H1 (cell line): ENCODE measurements around the gene COL27A1. TPM values are rescaled to one million over a fixed set of nuclear protein-coding genes. Genes with fewer than 3 reads are reported as not detected.

Source experiments
- CTCF ChIA-PET: fragments of 300-600 bp; sonication (Branson Sonifier 250); formaldehyde crosslinking; loops from one replicate; lab custom pipeline; 2021; ENCODE audit not compliant: partially characterized antibody; lab: Charles Lee
- POLR2A ChIA-PET: fragments of 300-600 bp; sonication (Branson Sonifier 250); formaldehyde crosslinking; loops from one replicate; lab custom pipeline; 2021; ENCODE audit warnings: inconsistent platforms; ENCODE audit not compliant: partially characterized antibody; lab: Charles Lee
- DNase-seq, 2 experiments: peaks; one replicate each; pipeline versions ENCODE4 v3.0.0 to v3.0.0-alpha.2; 2010 to 2022; ENCODE audit warnings: low spot score in 2 of 2, low read depth in 1 of 2, mixed read lengths in 1 of 2
- FAIRE-seq: peaks from 2 replicates; lab custom pipeline; 2011; peaks lifted over from hg19 to GRCh38; lab: Jason Lieb, UNC
- H2AFZ ChIP-seq: 2 replicates; pipeline ENCODE4 v1.8.1; 2012; ENCODE audit warnings: low read length, inconsistent platforms
- H2AK5ac ChIP-seq: 2 replicates; pipeline ENCODE4 v1.6.1; 2013; ENCODE audit warnings: low read depth, low read length
- H2BK120ac ChIP-seq: replicated peaks from 2 replicates; pipeline ENCODE3; 2013; ENCODE audit warnings: low read depth, low read length, inconsistent platforms
- H2BK12ac ChIP-seq: 2 replicates; pipeline ENCODE4 v1.6.1; 2013; ENCODE audit warnings: low read depth, low read length
- H2BK15ac ChIP-seq: 2 replicates; pipeline ENCODE4 v1.6.1; 2013; ENCODE audit warnings: low read length
- H2BK20ac ChIP-seq: 2 replicates; pipeline ENCODE4 v1.6.1; 2013; ENCODE audit warnings: low read length
- H2BK5ac ChIP-seq: 2 replicates; pipeline ENCODE4 v1.6.1; 2013; ENCODE audit warnings: low read depth, low read length
- H3K14ac ChIP-seq: 2 replicates; pipeline ENCODE4 v1.6.1; 2013; ENCODE audit warnings: inconsistent platforms; ENCODE audit not compliant: insufficient read length
- H3K18ac ChIP-seq: 2 replicates; pipeline ENCODE4 v1.6.1; 2013; ENCODE audit warnings: low read length; ENCODE audit errors: extremely low read depth
- H3K23ac ChIP-seq: 2 replicates; pipeline ENCODE4 v1.6.1; 2013; ENCODE audit warnings: inconsistent platforms; ENCODE audit not compliant: insufficient read length
- H3K23me2 ChIP-seq: 2 replicates; pipeline ENCODE4 v1.6.1; 2013; ENCODE audit warnings: low read depth, low read length
- H3K27ac ChIP-seq: 2 replicates; pipeline ENCODE4 v1.6.1; 2011; ENCODE audit warnings: low read depth, low read length, inconsistent platforms
- H3K27me3 ChIP-seq, 4 experiments: replicated peaks in 1 of 4; 1 replicate in 1 of 4; 2 replicates in 3 of 4; pipeline versions ENCODE4 v1.6.1 to v1.8.1; 2011 to 2013; ENCODE audit warnings: low read length in 3 of 4, mild to moderate bottlenecking in 3 of 4, inconsistent platforms in 2 of 4, mixed read lengths in 2 of 4, moderate library complexity in 1 of 4; ENCODE audit not compliant: control insufficient read depth in 3 of 4, insufficient read depth in 3 of 4; ENCODE audit errors: extremely low read depth in 1 of 4
- H3K36me3 ChIP-seq, 4 experiments: 2 replicates each; pipeline versions ENCODE4 v1.6.1 to v1.8.1; 2011 to 2013; ENCODE audit warnings: mild to moderate bottlenecking in 4 of 4, low read length in 3 of 4, moderate library complexity in 2 of 4, control low read depth in 1 of 4, inconsistent platforms in 1 of 4; ENCODE audit not compliant: insufficient read depth in 4 of 4, control insufficient read depth in 2 of 4
- H3K4ac ChIP-seq: replicated peaks from 2 replicates; pipeline ENCODE3; 2013; ENCODE audit warnings: low read length, low read depth, mixed read lengths, inconsistent platforms; ENCODE audit not compliant: insufficient read length
- H3K4me1 ChIP-seq, 4 experiments: replicated peaks in 1 of 4; 1 replicate in 1 of 4; 2 replicates in 3 of 4; pipeline versions ENCODE4 v1.6.1 to v1.8.1; 2011 to 2013; ENCODE audit warnings: low read length in 3 of 4, inconsistent platforms in 2 of 4, mixed read lengths in 1 of 4; ENCODE audit not compliant: insufficient read depth in 4 of 4, control insufficient read depth in 3 of 4
- H3K4me2 ChIP-seq, 2 experiments: 2 replicates each; pipeline versions ENCODE4 v1.6.1 to v1.8.1; 2011 to 2013; ENCODE audit warnings: low read depth in 2 of 2, low read length in 2 of 2, control low read depth in 1 of 2, inconsistent platforms in 1 of 2, mild to moderate bottlenecking in 1 of 2; ENCODE audit not compliant: insufficient read depth in 1 of 2
- H3K4me3 ChIP-seq, 4 experiments: fragments of 200-600, 300-600 bp in 1 of 4; sonication (generic), shearing (Covaris generic), sonication (Bioruptor Twin) in 1 of 4; 2 replicates each; pipeline versions ENCODE4 v1.5.1 to v1.8.1; 2011 to 2016; ENCODE audit warnings: low read length in 4 of 4, low read depth in 3 of 4, control low read depth in 2 of 4, inconsistent platforms in 2 of 4, mild to moderate bottlenecking in 2 of 4, mixed read lengths in 1 of 4, moderate library complexity in 1 of 4; ENCODE audit not compliant: insufficient read depth in 2 of 4; ENCODE audit errors: extremely low read depth in 1 of 4
- H3K56ac ChIP-seq: replicated peaks from 2 replicates; pipeline ENCODE3; 2013; ENCODE audit warnings: low read depth, mild to moderate bottlenecking, mixed read lengths, low read length, inconsistent platforms; ENCODE audit not compliant: insufficient read length
- H3K79me1 ChIP-seq: 2 replicates; pipeline ENCODE4 v1.6.1; 2013; ENCODE audit warnings: low read depth, low read length, control low read depth
- H3K79me2 ChIP-seq, 2 experiments: 2 replicates each; pipeline versions ENCODE4 v1.6.1 to v1.8.1; 2012 to 2013; ENCODE audit warnings: low read length in 2 of 2, mild to moderate bottlenecking in 2 of 2, inconsistent platforms in 1 of 2; ENCODE audit not compliant: insufficient read depth in 2 of 2, control insufficient read depth in 1 of 2
- H3K9ac ChIP-seq, 4 experiments: replicated peaks in 1 of 4; 1 replicate in 1 of 4; 2 replicates in 3 of 4; pipeline versions ENCODE4 v1.6.1 to v1.8.1; 2011 to 2013; ENCODE audit warnings: low read depth in 3 of 4, low read length in 3 of 4, control low read depth in 2 of 4, mild to moderate bottlenecking in 2 of 4, moderate library complexity in 2 of 4, inconsistent platforms in 1 of 4; ENCODE audit errors: extremely low read depth in 1 of 4
- H3K9me3 ChIP-seq, 2 experiments: 2 replicates each; pipeline versions ENCODE4 v1.6.1 to v1.8.1; 2012 to 2013; ENCODE audit warnings: mild to moderate bottlenecking in 2 of 2, moderate library complexity in 2 of 2, control low read depth in 1 of 2, inconsistent platforms in 1 of 2, low read depth in 1 of 2, low read length in 1 of 2, mixed read lengths in 1 of 2; ENCODE audit not compliant: insufficient read depth in 2 of 2
- H4K20me1 ChIP-seq, 2 experiments: replicated peaks in 1 of 2; 2 replicates each; pipeline versions ENCODE3 to v1.8.1; 2011 to 2013; ENCODE audit warnings: inconsistent platforms in 2 of 2, low read length in 2 of 2, mild to moderate bottlenecking in 1 of 2; ENCODE audit not compliant: insufficient read depth in 2 of 2, control insufficient read depth in 1 of 2
- H4K5ac ChIP-seq: 2 replicates; pipeline ENCODE4 v1.6.1; 2013; ENCODE audit warnings: low read length, low read depth, mixed read lengths, inconsistent platforms; ENCODE audit not compliant: insufficient read length
- H4K8ac ChIP-seq: 2 replicates; pipeline ENCODE4 v1.8.0; 2013; ENCODE audit warnings: mild to moderate bottlenecking, moderate library complexity, low read length, inconsistent platforms; ENCODE audit not compliant: insufficient read depth; ENCODE audit errors: extremely low read depth
- H4K91ac ChIP-seq: replicated peaks from 2 replicates; pipeline ENCODE3; 2013; ENCODE audit warnings: low read length, mixed read lengths, inconsistent platforms; ENCODE audit not compliant: insufficient read length
- ASH2L ChIP-seq: fragments of 200-600, 300-600 bp; sonication (generic); IDR thresholded peaks from one replicate; pipeline ENCODE4 v1.7.1; 2017; ENCODE audit warnings: low read length
- CEBPB ChIP-seq: IDR thresholded peaks from 2 replicates; pipeline ENCODE4 v1.6.1; 2012; ENCODE audit warnings: low read depth, low read length
- CHD1 ChIP-seq: IDR thresholded peaks from 2 replicates; pipeline ENCODE4 v1.6.1; 2012; ENCODE audit warnings: low read depth, low read length, improper control_type of control experiment
- CTBP2 ChIP-seq: IDR thresholded peaks from 2 replicates; pipeline ENCODE4 v1.7.0; 2011; ENCODE audit warnings: borderline replicate concordance, mild to moderate bottlenecking, moderate library complexity, mixed read lengths, low read length; ENCODE audit not compliant: insufficient read depth, insufficient read length
- HDAC6 ChIP-seq: IDR thresholded peaks from one replicate; pipeline ENCODE4 v1.7.1; 2012; ENCODE audit warnings: low read depth, mild to moderate bottlenecking, inconsistent platforms, low read length, moderate library complexity
- KDM5A ChIP-seq: fragments of 200-600 bp; IDR thresholded peaks from 2 replicates; pipeline ENCODE4 v1.7.1; 2012; ENCODE audit warnings: mild to moderate bottlenecking, low read length, inconsistent platforms, mixed read lengths
- NRF1 ChIP-seq: IDR thresholded peaks from 2 replicates; pipeline ENCODE4 v1.6.1; 2011; ENCODE audit warnings: mild to moderate bottlenecking, low read depth, low read length, improper control_type of control experiment
- POLR2A ChIP-seq, 2 experiments: IDR thresholded peaks; 1 replicate in 1 of 2; 2 replicates in 1 of 2; pipeline ENCODE4 v1.6.1; 2011; ENCODE audit warnings: low read depth in 2 of 2, low read length in 2 of 2, mild to moderate bottlenecking in 2 of 2; ENCODE audit errors: control extremely low read depth in 1 of 2
- RAD21 ChIP-seq, 2 experiments: IDR thresholded peaks in 1 of 2; conservative IDR thresholded peaks in 1 of 2; 2 replicates each; pipeline ENCODE4 v1.6.1; 2011; ENCODE audit warnings: low read depth in 2 of 2, low read length in 2 of 2, improper control_type of control experiment in 1 of 2, inconsistent platforms in 1 of 2, mild to moderate bottlenecking in 1 of 2, moderate library complexity in 1 of 2
- RFX5 ChIP-seq: IDR thresholded peaks from 2 replicates; pipeline ENCODE4 v1.6.1; 2011; ENCODE audit warnings: low read depth, low read length, improper control_type of control experiment, borderline replicate concordance
- SIRT6 ChIP-seq: IDR thresholded peaks from one replicate; pipeline ENCODE4 v1.7.1; 2012; ENCODE audit warnings: low read length, inconsistent platforms
- SUZ12 ChIP-seq: fragments of 200-600 bp; sonication (generic); IDR thresholded peaks from 2 replicates; pipeline ENCODE4 v1.6.1; 2012; ENCODE audit warnings: mild to moderate bottlenecking, inconsistent platforms, low read length, moderate library complexity, mixed read lengths
- TAF1 ChIP-seq: IDR thresholded peaks from 2 replicates; pipeline ENCODE4 v1.6.1; 2011; ENCODE audit warnings: mild to moderate bottlenecking, low read depth, low read length
- TBP ChIP-seq: IDR thresholded peaks from 2 replicates; pipeline ENCODE4 v1.6.1; 2011; ENCODE audit warnings: low read depth, low read length, improper control_type of control experiment
- USF2 ChIP-seq: IDR thresholded peaks from 2 replicates; pipeline ENCODE4 v1.6.1; 2011; ENCODE audit warnings: low read length, improper control_type of control experiment
- WGBS, 2 experiments: shearing (Covaris generic) in 1 of 2; methylation state at CpG; one replicate each; pipeline versions ENCODE4 v1.1.6 to v1.1.7; 2013 to 2015; ENCODE audit warnings: low lambda C conversion rate in 2 of 2, mixed read lengths in 2 of 2, inconsistent platforms in 1 of 2, low coverage in 1 of 2, missing lambda C conversion rate in 1 of 2; ENCODE audit not compliant: insufficient replicate concordance in 2 of 2, insufficient coverage in 1 of 2, insufficient read length in 1 of 2; ENCODE audit errors: extremely low coverage in 1 of 2, missing lambda C conversion rate in 1 of 2; 5-methylcytosine and 5-hydroxymethylcytosine counted together
- polyA plus RNA-seq, 7 experiments: library from polyadenylated mRNA; depleted of rRNA in 3 of 7; stranded (reverse) in 5 of 7; unstranded in 2 of 7; fragments of >200 nt in 5 of 7; fragments of 200-250 nt in 2 of 7; gene quantifications; 1 replicate in 5 of 7; 2 replicates in 1 of 7; 4 replicates in 1 of 7; pipeline versions ENCODE4 v1.2.1 to v1.2.3, GENCODE V29; 2011 to 2013; ENCODE audit warnings: missing spikeins in 2 of 7, mixed read lengths in 2 of 7
- total RNA-seq: library from RNA; stranded (reverse); fragmentation: NEBNext Ultra II Directional; extraction: Animal tissue kit (Norgen Biotek cat#: 25700); gene quantifications from 2 replicates; pipeline ENCODE4 v1.2.1, GENCODE V29; 2021

The COL27A1 gene
- total and polyA plus RNA-seq, 2 of the 8 experiments (the other 6 are each of a cell fraction or from before 2014, with no cell fraction given): 15.1 to 22.8 TPM

GRCh38 chr9:114237781-114238180 is 82.4 kb downstream of the COL27A1 start:
- no peak overlapping the region for H3K56ac ChIP-seq
- H2BK120ac ChIP-seq: no peak overlapping the region
- H2BK5ac ChIP-seq: no peak overlapping the region
- H2AFZ ChIP-seq: no peak overlapping the region
- H4K20me1 ChIP-seq: no peaks in the 10 kb centered on the region
- no peaks in the 10 kb centered on the region for H3K79me2 ChIP-seq
- no peak for FAIRE-seq
- no peak overlapping the region for H4K91ac ChIP-seq
- no peak overlapping the region for H3K27ac ChIP-seq
- H3K4ac ChIP-seq: no peak overlapping the region
- no peak overlapping the region for H2BK15ac ChIP-seq
- H3K79me1 ChIP-seq: no peaks in the 10 kb centered on the region
- CTCF ChIA-PET: interaction anchor here (0.7 to 5.4 kb wide), 15 partner anchors 7 to 129 kb away, joined by 3 to 33 read pairs (median 6); no protein-coding TSS in a partner anchor
- POLR2A ChIA-PET: no interaction called here
- H2AK5ac ChIP-seq: no peak overlapping the region
- H4K5ac ChIP-seq: no peak overlapping the region
- H3K23ac ChIP-seq: no peak overlapping the region
- no peak overlapping the region for H3K18ac ChIP-seq
- 90% methylated on average over 5 of the region's 5 CpGs; no CpG with 5 or more reads in 1 of the 2 experiments for WGBS, 2 experiments
- H3K9me3 ChIP-seq: no peaks in the 10 kb centered on the region
- no peak overlapping the region for H2BK20ac ChIP-seq
- H3K4me1 ChIP-seq: peaks cover 0 to 4% (median 0%) of the 10 kb centered on the region in 4 experiments; a peak in 2 of 7 replicates
- H3K14ac ChIP-seq: no peak overlapping the region
- no peak for DNase-seq
- no peaks in the 10 kb centered on the region; a peak in 2 of 8 replicates for H3K36me3 ChIP-seq
- no peak overlapping the region for H2BK12ac ChIP-seq
- no peak overlapping the region for H3K9ac ChIP-seq
- no peak overlapping the region for H3K4me3 ChIP-seq
- H4K8ac ChIP-seq: no peak overlapping the region
- H3K4me2 ChIP-seq: no peak overlapping the region
- no peaks in the 10 kb centered on the region; a peak in 2 of 7 replicates for H3K27me3 ChIP-seq
- H3K23me2 ChIP-seq: no peaks in the 10 kb centered on the region
- TF ChIP-seq TAF1 (no peak), HDAC6 (no peak), CHD1 (no peak), RFX5 (no peak), RAD21 (IDR thresholded peaks at IDR 0.05 in 1 of 2, conservative IDR thresholded peaks at IDR 0.05 in 1 of 2; ENCODE audit: low read depth in 2 of 2, low read length in 2 of 2) (no peak), POLR2A (IDR thresholded peaks at IDR 0.05; ENCODE audit: control extremely low read depth in 1 of 2, low read depth in 2 of 2, low read length in 2 of 2) (no peak), CTBP2 (no peak), SUZ12 (no peak), TBP (no peak), CEBPB (no peak), KDM5A (no peak), ASH2L (no peak), SIRT6 (no peak), USF2 (no peak), NRF1 (no peak)
